ENCODE data around the gene GCSH.
"Not testable (repeated sequence)": the region's sequence is repeated elsewhere in the genome, so short reads cannot be mapped to it uniquely, and the experiment has no call there.

Gene GCSH

DNA sequence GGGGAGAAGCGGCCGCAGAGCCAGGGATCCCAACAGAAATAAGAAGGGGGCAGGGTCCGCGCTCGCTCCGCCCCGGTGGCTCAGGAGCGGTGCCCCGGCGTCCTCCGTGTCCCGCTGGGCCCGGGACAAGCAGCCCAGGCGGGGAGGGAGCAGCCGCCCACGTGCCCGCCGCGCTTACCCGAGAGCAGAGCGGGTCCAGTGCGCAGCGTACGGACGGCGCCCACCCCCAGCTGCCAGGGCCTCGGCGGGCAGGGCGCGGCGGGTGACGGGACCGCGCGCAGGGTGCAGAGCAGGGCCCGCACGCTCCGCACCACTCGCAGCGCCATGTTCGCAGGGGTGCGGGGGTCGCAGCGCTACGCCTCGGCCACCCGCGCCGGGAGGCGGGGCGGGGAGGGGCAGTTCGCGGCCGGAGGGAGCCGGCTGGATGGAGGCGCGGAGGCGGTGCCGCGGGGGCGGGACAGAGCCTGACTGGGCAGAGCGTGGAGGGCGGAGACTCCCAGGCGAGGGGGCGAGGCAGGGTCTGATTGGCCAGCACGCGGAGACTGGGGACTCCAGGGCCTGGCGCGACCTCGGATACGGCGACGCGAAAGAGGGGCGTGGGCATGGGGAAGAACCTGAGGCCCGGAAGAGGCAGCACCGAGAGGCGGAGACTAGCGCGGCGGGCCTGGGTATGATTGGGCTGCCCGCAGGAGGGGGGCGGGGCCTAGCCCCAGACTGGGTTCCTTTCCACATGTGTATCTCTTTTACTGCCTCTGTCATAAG is at the start of gene GCSH:
Gene GCSH (minus strand): TSS at position 443 of the 762 bp plus-strand sequence. CDS start 117 bp downstream, at position 326.
- DNase-seq = peak; percentile 71

DNA sequence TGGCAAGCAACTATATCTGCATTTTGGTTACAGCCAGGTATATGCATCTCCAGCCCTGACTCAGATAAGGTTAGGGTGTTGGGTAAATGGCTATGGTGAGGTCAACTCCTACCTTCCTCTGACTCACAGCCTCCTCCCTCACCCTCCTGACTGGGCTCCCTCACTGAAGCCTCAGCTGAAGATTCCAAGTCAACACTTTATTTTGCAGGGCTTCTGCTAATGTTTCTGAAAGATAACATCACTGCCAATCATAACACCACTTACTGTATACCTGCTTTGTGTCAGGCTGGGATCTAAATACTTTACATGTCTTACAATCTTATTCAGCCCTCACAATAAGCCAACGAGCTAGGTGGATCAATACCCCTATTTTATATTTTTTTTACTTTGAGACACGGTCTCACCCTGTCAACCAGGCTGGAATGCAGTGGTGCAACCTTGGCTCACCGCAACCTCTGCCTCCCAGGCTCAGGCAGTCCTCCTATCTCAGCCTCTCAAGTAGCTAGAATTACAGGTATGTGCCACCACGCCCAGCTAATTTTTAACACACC is 47.8 kb upstream of the GCSH start:
- DNase-seq = no peak

DNA sequence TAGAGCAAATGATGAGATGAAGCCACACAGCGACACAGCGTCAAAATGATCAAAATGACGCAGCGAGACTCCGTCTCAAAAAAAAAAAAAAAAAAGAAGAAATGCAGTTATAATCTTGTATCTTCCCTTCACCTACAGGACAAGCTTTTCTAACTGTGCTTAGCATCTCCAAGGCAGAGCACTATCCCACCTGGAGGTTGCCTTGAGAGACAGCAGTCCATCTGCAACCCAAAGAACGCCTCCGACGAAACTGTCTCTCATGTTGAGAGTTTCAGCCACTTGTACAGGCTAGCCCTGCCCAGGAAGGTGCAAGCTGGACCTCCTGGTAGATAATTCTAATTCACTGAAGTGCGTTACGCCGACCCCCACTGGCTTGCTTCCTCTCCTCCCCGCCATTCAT is 46.7 kb upstream of the GCSH start:
- no peak for DNase-seq

GRCh38 chr16:81140930-81141780 is 45.0 kb upstream of the GCSH start:
- DNase-seq = no peak

DNA sequence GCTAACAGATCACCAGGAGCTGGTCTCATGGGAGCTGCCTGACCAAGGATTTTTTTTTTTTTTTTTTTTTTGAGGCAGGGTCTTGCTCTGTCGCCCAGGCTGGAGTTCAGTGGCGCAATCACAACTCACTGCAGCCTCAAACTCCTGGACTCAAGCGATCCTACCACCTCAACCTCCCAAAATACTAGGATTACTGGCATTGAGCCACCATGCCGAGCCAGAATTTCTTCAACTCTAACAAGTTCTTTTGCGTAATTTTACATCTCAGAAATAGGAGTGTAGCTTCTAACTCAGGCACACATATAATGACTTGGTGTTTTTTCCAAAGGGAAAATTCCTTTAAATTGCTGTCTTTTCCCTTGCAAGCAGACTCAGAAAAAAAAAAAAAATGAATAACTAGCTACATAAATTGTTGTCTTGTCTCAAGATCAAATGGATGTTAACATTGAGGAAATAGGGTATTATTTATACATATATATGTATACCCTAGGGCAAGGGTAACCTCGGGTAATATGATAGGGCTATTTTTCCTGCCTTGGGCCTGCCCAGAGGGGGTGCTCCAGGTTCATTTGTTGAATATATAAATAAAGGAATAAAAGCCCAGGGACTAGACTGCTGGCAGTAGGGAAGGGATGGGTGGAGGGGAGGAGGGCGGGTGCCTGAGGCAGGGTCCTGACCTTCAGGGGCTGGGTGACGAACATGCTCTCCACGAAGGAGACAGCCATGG is 42.8 kb upstream of the GCSH start:
- no peak for DNase-seq

GRCh38 chr16:81137754-81138153 is 41.6 kb upstream of the GCSH start:
- DNase-seq = no peak

- DNase-seq = no peak
Measured at GRCh38 chr16:81136390-81137335, 40.5 kb upstream of the GCSH start.

DNA sequence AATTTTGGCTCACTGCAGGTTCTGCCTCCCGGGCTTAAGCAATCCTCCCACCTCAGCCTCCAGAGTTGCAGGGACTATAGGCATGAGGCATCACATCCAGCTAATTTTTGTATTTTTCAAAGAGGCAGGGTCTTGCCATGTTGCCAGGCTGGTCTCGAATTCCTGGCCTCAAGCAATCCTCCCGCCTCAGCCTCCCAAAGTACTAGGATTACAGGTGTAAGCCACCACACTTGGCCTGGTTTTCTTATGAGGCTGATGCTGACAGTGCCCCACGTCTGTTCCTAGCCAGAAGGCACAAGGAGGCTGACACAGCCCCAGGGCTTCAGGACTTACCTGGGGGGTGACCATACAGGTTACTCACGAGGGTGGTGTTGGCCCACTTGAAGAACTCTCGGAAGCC is 33.9 kb upstream of the GCSH start:
- no peak for DNase-seq

DNA sequence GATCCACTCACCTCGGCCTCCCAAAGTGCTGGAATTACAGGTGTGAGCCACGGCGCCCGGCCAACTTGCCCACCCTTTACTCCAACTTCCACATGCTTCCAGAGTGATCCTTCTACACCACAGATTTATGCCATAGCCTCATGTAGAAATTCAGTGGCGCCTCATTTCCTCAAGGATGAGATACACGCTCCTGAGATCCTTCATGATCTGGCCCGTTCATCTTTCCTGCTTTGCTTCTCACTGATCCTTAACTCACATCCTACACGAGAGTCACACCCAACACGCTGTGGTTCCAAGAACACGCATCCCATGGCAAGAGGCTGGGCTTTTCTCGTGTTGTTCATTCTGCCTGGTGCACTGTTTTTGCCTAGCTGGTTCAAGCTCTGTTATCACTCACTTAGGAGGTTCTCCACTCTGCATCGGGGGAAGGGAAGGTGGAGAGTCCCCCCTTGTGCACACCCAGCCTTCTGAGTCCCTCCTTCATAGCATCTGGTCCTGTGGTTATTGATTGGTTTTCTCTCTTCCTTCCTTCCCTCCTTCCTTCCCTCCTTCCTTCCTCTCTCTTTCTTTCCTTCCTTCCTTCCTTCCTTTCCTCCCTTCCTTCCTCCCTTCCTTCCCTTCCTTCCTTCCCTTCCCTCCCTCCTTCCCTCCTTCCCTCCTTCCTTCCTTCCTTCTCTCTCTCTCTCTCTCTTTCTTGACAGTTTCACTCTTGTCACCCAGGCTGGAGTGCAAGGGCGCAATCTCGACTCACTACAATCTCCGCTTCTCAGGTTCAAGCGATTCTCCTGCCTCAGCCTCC is 32.7 kb upstream of the GCSH start:
- no peak for DNase-seq

GRCh38 chr16:81127051-81127450 is 30.9 kb upstream of the GCSH start:
- DNase-seq = no peak

GRCh38 chr16:81123092-81123852 is 27.1 kb upstream of the GCSH start:
- no peak for DNase-seq

GRCh38 chr16:81121474-81121990 is 25.3 kb upstream of the GCSH start:
- DNase-seq = no peak

DNA sequence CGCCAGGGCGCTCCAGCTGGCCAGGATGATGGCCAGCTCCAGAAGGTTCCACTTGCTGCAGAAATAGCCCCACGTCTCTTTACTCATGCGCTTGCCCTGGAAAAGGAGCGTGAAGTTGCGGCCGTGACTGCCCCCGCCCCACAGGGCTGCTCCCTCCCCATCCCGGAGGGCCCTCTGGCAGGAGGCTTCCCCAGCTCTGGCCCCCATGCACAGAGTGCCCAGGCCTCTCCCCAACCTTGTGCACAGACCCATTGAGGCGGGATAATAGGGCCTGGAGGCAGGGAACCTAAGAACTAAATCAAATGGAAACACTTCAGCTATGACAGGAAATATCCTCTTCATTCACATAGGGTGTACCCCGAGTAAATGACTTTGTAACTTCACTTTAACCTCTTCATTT is 21.2 kb upstream of the GCSH start:
- no peak for DNase-seq

DNA sequence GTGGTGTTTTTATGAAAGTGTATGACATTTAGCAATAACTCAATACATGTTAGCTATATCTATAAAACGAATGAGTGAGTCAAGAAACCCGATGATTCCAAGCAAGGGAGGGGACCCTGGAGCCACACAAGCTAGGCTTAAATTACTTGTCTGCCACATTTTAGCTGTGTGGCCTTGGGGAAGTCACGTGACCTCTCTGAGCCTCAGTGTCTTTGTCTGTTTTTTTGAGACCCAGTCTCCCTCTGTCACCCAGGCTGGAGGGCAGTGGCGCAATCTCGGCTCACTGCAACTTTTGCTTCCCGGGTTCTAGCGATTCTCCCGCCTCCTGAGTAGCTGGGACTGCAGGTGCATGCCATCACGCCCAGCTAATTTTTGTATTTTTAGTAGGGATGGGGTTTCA is 20.1 kb upstream of the GCSH start:
- no peak for DNase-seq

- DNase-seq = no peak
Measured at GRCh38 chr16:81112453-81112852, 16.3 kb upstream of the GCSH start.

- not testable (repeated sequence) for DNase-seq
Measured at GRCh38 chr16:81109274-81109673, 13.1 kb upstream of the GCSH start.

DNA sequence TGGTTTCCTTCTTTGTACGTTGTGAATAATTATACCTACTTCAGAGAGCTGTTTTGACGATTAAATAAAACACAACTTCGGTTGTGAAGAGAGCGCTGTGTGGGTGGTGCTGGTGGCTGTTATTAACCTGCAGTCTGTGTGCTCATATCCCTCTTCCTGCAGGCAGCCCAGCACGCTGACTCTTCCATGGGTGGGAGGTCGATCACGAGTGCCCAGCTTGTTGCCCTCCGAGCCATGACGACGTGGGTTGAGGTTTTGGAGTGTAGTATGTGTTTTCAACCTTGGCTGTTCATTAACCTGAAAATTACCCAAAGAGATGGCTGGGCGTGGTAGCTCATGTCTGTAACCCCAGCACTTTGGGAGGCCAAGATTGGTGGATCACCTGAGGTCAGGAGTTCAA is 11.3 kb upstream of the GCSH start:
- DNase-seq = no peak

- DNase-seq = no peak
Measured at GRCh38 chr16:81106826-81107503, 10.8 kb upstream of the GCSH start.

DNA sequence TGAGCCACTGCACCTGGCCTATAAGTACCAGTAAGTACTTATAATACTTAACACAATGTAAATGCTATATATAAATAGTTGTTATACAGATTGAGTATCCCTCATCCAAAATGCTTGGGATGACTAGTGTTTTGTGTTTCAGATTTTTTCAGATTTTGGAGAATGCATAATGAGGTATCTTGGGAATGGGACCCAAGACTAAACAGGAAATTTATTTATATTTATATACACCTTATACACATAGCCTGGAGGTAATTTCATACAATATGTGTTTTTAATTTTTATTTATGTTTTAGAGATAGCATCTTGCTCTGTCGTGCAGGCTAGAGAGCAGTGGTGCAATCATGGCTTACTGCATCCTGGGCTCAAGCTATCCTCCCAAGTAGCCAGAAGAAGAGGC is 9.8 kb upstream of the GCSH start:
- no peak for DNase-seq

- no peak for DNase-seq
Measured at GRCh38 chr16:81101702-81102101, 5.5 kb upstream of the GCSH start.

Measured in NCI-H2081 treated with DMSO at 0.1 percent for 48 hours (cell line).